GM12873 (cell line): ENCODE data around the gene RICTOR.

ENCODE experiments used
- TF ChIP-seq, protein P1 (sequence below): IDR thresholded peaks from 2 replicates; pipeline ENCODE4 v1.5.1; 2012; ENCODE audit warnings: low read depth, mild to moderate bottlenecking, moderate library complexity, low read length, control low read depth; ENCODE audit not compliant: insufficient read depth; ENCODE audit errors: missing control alignments

The RICTOR gene, protein sequence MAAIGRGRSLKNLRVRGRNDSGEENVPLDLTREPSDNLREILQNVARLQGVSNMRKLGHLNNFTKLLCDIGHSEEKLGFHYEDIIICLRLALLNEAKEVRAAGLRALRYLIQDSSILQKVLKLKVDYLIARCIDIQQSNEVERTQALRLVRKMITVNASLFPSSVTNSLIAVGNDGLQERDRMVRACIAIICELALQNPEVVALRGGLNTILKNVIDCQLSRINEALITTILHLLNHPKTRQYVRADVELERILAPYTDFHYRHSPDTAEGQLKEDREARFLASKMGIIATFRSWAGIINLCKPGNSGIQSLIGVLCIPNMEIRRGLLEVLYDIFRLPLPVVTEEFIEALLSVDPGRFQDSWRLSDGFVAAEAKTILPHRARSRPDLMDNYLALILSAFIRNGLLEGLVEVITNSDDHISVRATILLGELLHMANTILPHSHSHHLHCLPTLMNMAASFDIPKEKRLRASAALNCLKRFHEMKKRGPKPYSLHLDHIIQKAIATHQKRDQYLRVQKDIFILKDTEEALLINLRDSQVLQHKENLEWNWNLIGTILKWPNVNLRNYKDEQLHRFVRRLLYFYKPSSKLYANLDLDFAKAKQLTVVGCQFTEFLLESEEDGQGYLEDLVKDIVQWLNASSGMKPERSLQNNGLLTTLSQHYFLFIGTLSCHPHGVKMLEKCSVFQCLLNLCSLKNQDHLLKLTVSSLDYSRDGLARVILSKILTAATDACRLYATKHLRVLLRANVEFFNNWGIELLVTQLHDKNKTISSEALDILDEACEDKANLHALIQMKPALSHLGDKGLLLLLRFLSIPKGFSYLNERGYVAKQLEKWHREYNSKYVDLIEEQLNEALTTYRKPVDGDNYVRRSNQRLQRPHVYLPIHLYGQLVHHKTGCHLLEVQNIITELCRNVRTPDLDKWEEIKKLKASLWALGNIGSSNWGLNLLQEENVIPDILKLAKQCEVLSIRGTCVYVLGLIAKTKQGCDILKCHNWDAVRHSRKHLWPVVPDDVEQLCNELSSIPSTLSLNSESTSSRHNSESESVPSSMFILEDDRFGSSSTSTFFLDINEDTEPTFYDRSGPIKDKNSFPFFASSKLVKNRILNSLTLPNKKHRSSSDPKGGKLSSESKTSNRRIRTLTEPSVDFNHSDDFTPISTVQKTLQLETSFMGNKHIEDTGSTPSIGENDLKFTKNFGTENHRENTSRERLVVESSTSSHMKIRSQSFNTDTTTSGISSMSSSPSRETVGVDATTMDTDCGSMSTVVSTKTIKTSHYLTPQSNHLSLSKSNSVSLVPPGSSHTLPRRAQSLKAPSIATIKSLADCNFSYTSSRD (N-terminal part only)

DNA sequence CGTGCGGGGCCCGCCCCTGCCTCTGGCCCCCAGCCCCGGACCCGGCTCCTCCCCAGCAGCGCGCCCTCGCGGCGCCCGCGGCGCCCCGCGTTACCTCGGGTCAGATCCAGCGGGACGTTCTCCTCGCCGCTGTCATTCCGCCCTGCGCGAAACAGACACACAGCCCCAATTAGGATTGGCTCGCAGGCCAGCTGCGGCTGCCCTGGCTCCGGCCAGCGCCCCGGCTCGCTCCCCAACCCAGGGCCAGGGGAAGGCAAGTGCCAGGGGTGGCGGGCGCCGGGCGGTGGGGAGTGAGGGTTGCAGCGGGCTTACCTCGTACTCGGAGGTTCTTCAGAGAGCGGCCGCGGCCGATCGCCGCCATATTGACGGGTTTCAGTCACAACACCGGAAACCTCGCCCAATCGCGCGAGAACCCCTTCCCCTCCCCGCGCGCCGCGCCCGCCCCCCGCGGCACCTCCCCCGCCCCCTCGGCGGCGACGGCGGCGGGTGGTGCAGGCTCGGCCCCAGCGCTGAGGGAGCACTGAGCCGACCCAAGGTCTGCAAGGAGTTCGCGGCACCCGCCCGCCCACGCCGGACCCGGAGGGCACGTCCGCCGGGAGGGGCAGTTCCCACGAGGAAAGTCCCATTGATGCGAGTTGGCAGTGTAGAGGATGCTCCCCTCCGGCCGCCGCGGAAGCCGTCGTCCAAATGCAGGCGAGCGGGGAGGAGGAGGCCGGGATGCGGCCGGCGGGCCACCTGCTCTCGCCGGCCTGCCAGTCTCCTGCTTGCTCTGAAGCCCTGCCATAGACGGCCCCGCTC is at the start of gene RICTOR:
TSS of gene RICTOR (minus strand) at position 383 of the 798 bp plus-strand sequence. CDS start at position 361, 22 bp downstream.
- TF ChIP-seq, protein P1, sequence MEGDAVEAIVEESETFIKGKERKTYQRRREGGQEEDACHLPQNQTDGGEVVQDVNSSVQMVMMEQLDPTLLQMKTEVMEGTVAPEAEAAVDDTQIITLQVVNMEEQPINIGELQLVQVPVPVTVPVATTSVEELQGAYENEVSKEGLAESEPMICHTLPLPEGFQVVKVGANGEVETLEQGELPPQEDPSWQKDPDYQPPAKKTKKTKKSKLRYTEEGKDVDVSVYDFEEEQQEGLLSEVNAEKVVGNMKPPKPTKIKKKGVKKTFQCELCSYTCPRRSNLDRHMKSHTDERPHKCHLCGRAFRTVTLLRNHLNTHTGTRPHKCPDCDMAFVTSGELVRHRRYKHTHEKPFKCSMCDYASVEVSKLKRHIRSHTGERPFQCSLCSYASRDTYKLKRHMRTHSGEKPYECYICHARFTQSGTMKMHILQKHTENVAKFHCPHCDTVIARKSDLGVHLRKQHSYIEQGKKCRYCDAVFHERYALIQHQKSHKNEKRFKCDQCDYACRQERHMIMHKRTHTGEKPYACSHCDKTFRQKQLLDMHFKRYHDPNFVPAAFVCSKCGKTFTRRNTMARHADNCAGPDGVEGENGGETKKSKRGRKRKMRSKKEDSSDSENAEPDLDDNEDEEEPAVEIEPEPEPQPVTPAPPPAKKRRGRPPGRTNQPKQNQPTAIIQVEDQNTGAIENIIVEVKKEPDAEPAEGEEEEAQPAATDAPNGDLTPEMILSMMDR, result no peak

DNA sequence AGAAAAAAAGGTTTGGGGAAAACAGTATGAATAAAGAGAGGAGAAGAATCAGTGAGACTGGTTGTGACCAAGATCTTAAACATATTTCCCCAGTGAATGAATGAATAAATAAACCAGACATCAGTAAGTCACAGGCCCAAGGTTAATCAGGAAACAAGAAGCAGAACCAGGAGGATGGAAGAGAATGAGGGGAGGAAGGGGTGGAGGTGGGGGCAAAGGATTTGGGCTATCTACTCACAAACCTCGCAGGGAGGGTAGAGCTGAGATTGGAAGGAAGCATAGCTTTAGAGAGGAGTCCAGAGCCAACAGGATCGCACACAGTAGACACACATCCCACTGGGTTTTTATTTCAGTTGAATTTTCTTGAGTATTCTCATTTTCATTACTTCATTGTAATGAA is 47.7 kb upstream of the RICTOR start:
- TF ChIP-seq, protein P1, result no peak

DNA sequence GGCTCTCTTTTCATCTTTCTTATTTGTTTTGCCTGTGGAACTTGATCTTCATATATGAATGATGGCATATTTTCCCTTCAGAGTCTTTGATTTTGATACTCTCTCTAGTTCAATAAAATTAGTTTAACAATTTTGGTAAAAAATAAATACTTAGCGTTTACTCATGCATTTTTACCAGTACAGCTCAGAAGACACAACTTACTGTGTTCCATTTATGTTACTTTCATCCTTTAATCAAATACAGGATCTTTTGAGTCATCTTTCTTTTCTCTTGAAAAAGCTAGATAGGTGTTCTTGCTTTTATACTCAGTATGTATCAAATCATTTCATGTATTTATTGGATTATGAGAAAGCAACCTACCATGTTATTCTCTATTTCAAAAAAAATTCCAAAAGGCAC is 47.1 kb upstream of the RICTOR start:
- TF ChIP-seq, protein P1, result no peak

DNA sequence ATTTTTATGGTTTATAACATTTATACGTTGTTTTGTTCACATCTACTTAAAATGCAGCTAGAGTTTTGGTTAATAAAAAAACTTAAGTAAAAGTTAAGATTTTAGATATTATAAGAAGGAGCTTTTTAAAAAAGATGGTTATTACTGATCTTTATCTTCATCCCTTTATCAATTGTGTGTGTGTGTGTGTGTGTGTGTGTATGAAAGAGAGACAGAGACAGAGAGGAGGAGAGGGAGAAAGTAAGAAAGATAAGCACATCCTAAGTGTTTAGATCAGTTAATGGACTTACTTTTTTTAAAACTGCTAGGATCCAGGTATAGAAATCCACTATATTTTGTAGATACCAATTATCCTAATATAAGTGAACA is 45.8 kb upstream of the RICTOR start:
- TF ChIP-seq, protein P1, result no peak

DNA sequence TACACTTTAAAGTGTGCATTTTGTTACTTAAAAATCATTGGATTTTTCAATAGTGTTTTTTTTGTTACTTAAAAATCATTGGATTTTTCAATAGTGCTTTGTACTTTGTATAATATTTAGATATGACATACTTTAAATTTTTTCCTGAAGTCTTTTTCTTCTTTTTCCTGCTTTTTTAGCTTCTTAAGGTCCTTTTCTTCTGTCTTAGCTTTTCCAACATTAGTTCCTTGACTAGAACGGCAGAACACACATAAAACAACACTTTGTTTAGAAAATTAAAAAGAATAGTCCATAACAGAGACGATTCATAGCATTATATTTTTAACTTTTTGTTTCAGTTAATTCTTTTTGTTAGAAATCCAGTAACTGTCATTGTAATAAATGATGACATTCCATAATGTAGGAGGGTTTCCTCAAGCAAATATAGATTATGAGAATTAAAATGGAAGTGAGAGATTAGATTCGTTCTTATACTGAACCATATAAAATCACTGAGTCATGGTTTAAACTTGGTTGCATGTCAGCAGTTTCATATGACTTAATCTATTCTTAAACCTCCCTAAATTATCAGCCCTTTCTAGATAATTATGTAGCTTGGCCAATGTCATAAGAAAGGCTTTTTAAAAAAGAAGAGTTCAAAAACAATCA is 45.3 kb upstream of the RICTOR start:
- TF ChIP-seq, protein P1, result no peak

DNA sequence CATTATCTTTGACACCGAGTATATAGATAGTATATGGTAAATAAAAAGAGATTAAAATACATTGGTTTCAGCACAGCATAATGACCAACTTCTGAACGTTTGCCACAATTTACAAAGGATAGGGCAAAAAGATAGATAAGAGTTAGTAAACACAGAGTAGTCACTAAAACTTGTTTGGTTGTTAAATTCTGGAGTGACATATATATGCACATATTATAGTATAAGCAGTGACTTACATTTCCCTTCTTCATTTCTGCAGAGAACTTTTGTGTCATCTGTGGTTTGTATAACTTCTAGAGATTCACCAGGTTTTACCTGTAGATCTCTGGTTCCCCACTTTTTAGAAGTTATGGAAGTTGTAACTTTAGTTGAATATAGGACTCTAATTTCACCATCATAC is 44.4 kb upstream of the RICTOR start:
- TF ChIP-seq, protein P1, result no peak
